DMS53 (cell line): Measurements from ENCODE around the gene UBL7.
A peak's percentile ranks its signal among the peaks of the same experiment; 100 is the strongest.
"Not testable (repeated sequence)": the region's sequence is repeated elsewhere in the genome, so short reads cannot be mapped to it uniquely, and the experiment has no call there.

ENCODE experiments used
- DNase-seq: peaks from one replicate; lab custom pipeline; 2025; lab: John Stamatoyannopoulos, UW

Gene UBL7

GRCh38 chr15:74460871-74461846, at the start of gene UBL7:
Gene UBL7 (minus strand): TSS chr15:74461160. CDS start chr15:74458867, 2,293 bp downstream.
- peak; percentile 97 for DNase-seq

- DNase-seq, result no peak
These were observed 45.5 kb upstream of the UBL7 start for GRCh38 chr15:74506515-74506840.

- no peak for DNase-seq
These were observed 45.0 kb upstream of the UBL7 start for GRCh38 chr15:74505837-74506514.

GRCh38 chr15:74504836-74505235, 43.9 kb upstream of the UBL7 start:
- DNase-seq, result no peak

- DNase-seq, result no peak
These were observed 43.5 kb upstream of the UBL7 start for GRCh38 chr15:74504418-74504817.

- DNase-seq, result no peak
These were observed 41.3 kb upstream of the UBL7 start for GRCh38 chr15:74502301-74502700.

GRCh38 chr15:74500401-74500800, 39.4 kb upstream of the UBL7 start:
- no peak for DNase-seq

- DNase-seq, result no peak
These were observed 38.4 kb upstream of the UBL7 start for GRCh38 chr15:74499366-74499765.

- peak; percentile 92 for DNase-seq
These were observed 36.6 kb upstream of the UBL7 start for GRCh38 chr15:74497584-74497983.

- no peak for DNase-seq
These were observed 35.7 kb upstream of the UBL7 start for GRCh38 chr15:74496648-74497047.

GRCh38 chr15:74490339-74490689, 29.4 kb upstream of the UBL7 start:
- DNase-seq, result no peak

GRCh38 chr15:74489518-74490338, 28.8 kb upstream of the UBL7 start:
- peak; percentile 70 for DNase-seq

GRCh38 chr15:74488776-74489175, 27.8 kb upstream of the UBL7 start:
- no peak for DNase-seq

- no peak for DNase-seq
These were observed 21.7 kb upstream of the UBL7 start for GRCh38 chr15:74482661-74483060.

- not testable (repeated sequence) for DNase-seq
These were observed 19.4 kb upstream of the UBL7 start for GRCh38 chr15:74480364-74480763.

- not testable (repeated sequence) for DNase-seq
These were observed 10.7 kb upstream of the UBL7 start for GRCh38 chr15:74471621-74472020.

GRCh38 chr15:74470631-74471395, 9.9 kb upstream of the UBL7 start:
- DNase-seq, result no peak

- DNase-seq, result no peak
These were observed 7.5 kb upstream of the UBL7 start for GRCh38 chr15:74468341-74469032.

GRCh38 chr15:74466570-74466969, 5.6 kb upstream of the UBL7 start:
- DNase-seq, result no peak

- no peak for DNase-seq
These were observed 3.9 kb upstream of the UBL7 start for GRCh38 chr15:74464897-74465296.

- DNase-seq, result no peak
These were observed 3.3 kb upstream of the UBL7 start for GRCh38 chr15:74464216-74464615.
